IPS DF 4.7 (cell line): Measurements from ENCODE around the gene PLA2G2F.

ENCODE experiments used
- DNase-seq: peaks from one replicate; pipeline ENCODE4 v3.0.0-alpha.2; 2013; ENCODE audit warnings: low spot score; ENCODE audit errors: extremely low read depth

PLA2G2F gene

GRCh38 chr1:20168564-20169491 is 29.7 kb downstream of the PLA2G2F start:
- DNase-seq: no peak

DNA sequence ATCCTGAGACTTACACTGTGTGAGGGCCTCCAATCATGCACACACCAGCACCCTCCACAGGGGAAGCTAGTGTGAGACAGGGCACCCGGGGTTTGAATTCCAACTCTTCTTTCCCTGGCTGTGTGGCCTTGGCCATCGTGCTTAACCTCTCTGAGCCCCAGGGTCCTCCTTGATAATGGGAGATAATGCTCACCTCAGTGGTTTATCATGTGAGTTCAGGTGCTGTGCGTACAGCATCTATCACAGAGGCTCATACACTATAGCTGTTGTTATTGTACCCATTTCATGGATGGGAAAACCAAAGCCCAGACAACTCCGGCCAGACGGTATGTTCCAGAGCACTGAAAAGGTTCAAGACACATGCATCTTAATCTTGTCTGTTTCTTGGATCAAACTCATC is 30.8 kb downstream of the PLA2G2F start:
- DNase-seq: no peak

GRCh38 chr1:20172033-20172590 is 33.0 kb downstream of the PLA2G2F start:
- DNase-seq: no peak

GRCh38 chr1:20174937-20175666 is 36.0 kb downstream of the PLA2G2F start:
- DNase-seq: no peak

DNA sequence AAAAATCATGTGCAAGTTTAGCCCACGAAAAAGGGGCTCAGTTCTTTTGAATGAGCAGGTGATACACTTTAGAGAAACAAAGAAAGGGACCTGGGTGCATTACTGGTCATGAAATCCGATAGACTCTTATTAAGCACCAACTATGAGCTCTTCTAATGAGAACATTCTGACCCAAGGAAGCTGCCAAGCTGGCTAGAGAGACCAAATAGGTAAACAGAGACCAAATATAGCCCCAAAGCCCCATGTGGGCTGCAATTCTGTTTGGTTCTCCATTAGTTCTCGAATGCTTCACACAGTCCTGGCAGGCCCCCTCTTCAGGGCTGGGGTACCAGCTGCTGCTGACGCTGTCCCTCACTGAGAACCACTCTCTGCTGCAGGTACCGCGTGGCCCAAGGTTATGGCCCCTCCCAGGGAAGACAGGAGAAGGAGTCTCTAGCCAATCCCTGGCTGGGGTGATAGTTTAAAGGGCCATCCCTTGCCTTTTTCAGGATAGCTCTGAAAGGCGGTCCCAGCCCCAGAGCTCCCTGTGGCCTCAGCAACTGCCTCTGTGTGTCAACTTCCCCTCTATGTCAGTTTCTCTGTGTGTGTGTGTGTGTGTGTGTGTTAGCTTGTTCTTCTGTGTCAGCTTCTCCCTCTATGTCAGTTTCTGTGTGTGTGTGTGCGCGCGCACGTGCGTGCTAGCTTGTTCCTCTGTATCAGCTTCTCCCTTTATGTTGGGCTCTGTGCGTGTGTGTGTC is 39.7 kb downstream of the PLA2G2F start:
- DNase-seq: no peak

DNA sequence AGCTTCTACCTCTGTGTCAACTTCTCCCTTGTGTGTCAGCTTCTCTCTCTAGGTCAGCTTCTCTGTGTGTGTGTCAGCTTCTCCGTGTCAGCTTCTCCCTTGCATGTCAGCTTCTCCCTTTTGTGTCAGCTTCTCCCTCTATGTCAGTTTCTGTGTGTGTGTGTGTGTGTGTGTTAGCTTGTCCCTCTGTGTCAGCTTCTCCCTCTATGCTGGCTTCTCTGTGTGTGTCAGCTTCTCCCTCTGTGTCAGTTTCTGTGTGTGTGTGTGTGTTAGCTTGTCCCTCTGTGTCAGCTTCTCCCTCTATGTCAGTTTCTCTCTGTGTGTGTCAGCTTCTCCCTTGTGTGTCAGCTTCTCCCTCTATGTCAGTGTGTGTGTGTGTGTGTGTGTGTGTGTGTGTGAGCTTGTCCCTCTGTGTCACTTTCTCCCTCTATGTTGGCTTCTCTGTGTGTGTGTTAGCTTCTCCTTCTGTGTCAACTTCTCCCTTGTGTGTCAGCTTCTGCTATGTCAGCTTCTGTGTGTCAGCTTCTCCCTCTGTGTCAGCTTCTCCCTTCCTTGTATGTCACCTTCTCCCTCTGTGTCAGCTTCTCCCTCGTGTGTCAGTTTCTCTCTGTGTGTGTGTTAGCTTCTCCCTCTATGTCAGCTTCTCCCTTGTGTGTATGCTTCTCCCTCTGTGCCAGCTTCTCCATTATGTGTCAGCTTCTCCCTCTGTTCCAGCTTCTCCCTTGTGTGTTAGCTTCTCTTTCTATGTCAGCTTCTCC is 40.4 kb downstream of the PLA2G2F start:
- DNase-seq: no peak

DNA sequence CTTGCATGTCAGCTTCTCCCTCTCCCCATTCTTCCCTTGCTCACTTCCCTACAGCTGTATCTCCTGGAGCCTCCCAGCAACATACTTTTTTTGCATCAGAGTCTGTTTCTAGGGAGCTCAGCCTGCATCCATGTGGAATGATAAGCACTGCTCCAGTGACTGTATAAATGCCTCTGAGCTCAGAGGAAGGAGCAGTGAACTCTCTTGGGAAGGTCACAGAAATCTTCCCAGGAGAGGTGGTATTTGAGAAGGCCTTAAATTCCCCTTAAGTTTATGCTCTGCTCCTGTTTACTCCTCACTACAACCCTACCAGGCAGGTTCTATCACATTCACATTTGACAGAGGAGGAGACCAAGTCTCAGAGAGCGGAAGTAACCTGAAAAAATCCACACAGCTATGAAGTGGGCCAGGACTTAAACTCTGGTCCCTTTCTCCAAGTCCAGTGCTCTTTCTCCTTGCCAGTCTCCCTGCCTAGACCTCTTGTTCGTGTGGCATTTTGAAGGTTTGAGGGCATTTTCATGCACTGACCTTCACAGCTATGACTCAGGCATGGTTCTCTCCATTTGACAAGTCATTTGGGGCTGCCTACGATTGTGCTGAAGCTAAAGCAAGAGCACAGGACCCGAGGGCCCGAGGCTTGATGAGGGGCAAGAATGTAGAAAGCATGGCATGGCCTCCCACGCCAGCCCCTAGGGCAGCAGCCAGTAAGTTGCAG is 41.2 kb downstream of the PLA2G2F start:
- no peak for DNase-seq

- no peak for DNase-seq
These were observed 41.7 kb downstream of the PLA2G2F start for GRCh38 chr1:20180844-20181207.

- DNase-seq: no peak
These were observed 43.3 kb downstream of the PLA2G2F start for GRCh38 chr1:20182415-20182814.

DNA sequence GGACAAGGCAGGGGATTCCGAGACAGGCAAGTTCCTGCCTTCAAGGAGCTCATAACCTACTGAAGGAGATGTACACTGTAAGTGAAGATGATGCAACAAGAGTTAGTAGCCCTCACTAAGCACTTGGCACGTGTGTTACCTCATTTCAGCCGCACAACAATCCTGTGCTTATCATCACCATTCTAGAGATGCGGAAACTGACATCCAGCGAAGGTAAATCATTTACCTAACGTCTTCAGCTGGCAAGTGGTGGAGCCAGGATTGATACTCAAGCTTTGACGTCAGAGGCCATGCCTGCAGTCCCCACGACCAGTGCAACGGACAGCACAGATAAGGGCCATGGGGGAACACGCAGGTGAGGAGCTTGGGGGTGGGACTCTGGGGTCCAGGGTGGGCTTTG is 43.9 kb downstream of the PLA2G2F start:
- no peak for DNase-seq

DNA sequence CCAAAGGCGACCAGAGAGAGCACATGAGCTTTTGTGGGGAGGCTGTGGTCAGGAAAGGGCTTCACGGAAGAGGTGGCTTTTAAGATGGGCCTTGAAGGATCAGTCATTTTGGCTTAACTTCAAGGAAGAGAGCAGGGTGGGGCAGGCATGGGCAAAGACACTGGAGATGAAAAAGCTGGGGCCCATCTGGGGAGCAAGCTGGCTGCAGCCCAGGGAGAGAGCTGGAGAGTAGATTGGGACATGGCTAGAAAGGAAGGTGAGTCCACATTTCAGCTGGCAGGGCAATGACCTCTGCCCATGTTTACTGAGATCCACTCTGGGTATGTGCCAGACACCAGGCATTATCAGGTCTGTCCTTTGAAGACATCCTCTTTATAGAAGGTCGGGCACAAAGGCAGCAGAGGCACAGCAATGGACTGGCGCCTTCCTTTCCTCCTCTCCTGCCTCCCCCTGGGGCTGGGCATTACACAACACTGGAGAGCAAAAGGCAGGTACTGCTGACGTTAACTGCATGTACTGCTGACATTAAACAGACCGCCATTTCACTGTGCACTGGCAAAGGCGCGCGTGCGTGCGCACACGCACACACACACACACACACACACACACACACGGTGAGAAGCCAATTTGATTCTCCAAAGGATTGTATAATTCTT is 44.6 kb downstream of the PLA2G2F start:
- DNase-seq: no peak

- no peak for DNase-seq
These were observed 45.4 kb downstream of the PLA2G2F start for GRCh38 chr1:20184481-20184900.

- DNase-seq: no peak
These were observed 46.1 kb downstream of the PLA2G2F start for GRCh38 chr1:20184997-20185833.

GRCh38 chr1:20185834-20186782 is 47.0 kb downstream of the PLA2G2F start, which contains the start of the genes PLA2G2C and UBXN10:
TSS of gene PLA2G2C (minus strand) at chr1:20186518. CDS start at chr1:20177363, 9,155 bp downstream.
TSS of gene UBXN10 (plus strand) at chr1:20186096. CDS start at chr1:20190562, 4,466 bp downstream.
- no peak for DNase-seq

- DNase-seq: no peak
These were observed 48.1 kb downstream of the PLA2G2F start for GRCh38 chr1:20187103-20187812.

DNA sequence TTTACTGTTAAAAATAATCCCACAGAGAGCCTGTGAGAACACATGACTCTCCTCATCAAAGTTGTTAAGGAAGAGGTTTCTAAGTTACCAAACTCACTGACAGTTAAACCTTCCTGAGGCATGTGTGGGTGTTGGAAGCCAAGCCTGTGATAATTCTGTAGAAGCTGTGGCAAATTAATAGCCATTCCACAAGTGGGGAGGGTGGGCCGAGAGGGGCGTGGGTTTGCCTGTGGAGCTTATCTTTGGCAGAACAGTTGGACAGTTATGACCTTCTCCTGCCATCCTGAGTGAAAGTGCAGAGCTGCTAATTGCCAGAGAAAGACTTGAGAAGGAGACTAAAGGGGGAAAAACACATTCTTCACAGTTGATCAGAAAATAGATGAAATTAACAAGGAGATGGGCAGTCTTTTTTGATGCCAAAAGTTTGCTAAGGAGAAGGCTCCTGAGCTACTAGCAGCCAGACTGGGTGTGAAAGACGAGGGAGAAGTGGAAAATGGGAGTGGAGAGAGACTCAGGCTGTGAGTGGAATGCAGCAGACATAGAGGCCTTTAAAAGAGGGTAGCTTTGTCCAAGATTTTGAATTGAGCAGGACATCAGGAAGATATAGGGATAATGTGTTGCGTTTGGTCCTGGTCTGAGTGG is 48.8 kb downstream of the PLA2G2F start:
- no peak for DNase-seq
